ENCODE data around the gene MYH7B.
A peak's percentile ranks its signal among the peaks of the same experiment; 100 is the strongest.

MYH7B gene

GRCh38 chr20:34955231-34956040 is at the start of gene MYH7B, which contains the start of gene GSS:
TSS of gene MYH7B (plus strand) at chr20:34955868. CDS start at chr20:34978006, 22,138 bp downstream.
TSS of gene GSS (minus strand) at chr20:34955806. CDS start at chr20:34951852, 3,954 bp downstream.
- peak; percentile 75 for DNase-seq

- no peak for DNase-seq
Measured at GRCh38 chr20:34907616-34908469, 47.8 kb upstream of the MYH7B start.

DNA sequence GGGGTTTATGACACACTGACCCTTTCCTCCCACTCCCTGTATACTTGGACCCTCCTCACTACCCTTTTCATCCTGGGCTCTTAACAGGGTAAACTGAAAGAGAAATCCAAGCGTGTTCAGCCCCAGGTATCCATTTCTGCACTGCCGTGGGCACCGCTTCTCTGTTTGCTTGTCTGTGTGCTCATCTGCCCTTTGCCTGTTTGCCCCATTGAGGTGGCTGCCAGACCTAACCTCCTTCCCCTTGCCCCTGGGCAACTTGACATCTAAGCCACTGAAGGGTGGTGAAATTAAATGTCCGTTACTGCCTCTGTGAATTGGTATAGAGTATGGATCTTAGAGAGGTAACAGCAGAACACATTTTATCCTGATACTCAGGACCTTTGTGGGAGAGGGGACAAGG is 40.5 kb upstream of the MYH7B start:
- DNase-seq: no peak

DNA sequence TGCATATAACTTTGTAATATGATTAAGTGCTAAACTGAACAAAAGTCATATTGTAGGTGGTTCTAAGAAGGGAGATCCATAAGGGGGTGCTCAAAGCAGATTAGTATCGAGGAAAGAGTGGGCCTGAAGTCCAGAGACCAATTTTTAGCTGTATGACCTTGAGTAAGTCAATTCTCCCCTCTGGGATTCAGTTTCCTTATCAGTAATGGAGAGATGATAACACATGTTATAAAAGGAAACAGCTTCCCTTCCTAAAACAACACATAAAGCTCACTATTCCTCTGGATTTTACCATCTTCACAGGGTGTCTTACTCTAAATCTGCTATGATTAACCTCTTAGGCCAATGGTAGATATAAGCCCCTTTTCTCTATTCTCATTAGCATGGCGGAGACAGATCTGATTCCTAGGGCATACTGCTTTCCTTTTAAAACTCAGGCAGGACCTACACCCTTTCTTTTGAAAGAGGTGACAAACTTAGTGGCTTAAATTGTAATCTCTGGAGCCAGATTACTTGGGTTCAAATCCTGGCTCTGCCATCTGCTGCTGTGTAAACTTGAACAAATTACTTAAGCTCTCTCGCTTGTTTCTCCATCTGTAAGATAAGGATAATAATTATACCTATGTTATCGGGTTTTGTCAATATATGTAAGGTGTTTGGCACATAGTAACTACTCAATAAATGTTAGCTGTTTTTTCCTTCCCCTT is 39.8 kb upstream of the MYH7B start:
- DNase-seq: no peak

DNA sequence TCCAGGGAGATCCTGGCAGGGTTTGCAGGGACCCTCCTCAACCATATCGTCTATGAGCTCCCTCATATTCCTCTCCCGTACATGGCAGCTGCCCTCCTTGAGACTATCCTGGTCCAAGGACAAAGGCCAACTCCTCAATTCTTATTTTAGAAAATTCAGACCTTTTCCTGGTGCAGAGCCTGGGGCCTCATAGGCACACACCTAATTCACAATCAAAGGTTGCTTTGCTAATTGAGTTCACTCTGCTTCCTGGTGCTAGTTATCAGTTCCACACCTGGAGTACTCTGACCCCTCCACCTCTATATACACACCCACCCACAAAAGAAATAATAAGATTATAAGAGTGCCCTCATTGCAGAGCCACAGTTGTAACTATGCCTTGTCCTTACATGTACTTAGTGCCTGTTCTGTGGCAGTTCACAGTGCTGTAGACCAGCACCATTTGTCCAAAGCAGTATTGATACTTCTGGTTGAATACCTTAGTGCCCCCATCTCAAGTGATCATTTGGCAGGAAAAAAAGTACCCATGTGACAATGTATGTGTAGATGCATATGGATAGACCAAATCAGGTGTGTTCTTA is 38.8 kb upstream of the MYH7B start:
- no peak for DNase-seq

GRCh38 chr20:34920055-34920454 is 35.6 kb upstream of the MYH7B start:
- DNase-seq: no peak

DNA sequence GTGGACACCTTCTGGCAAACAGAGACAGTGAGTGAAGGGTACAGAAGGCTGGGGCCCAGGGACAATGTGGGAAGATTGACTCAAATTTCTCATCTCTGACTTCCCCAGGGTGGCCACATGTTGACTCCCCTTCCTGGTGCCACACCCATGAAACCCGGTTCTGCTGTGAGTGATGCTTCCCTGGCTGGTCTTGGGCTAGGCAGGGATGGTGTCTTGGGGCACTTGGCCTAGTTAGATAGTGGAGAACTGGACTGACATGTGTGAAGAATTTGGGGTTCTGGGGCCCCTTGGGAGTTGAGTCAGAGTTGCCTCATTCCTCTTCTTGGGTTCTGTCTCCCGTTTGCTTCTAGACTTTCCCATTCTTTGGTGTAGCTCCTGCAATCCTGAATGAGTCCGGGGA is 34.2 kb upstream of the MYH7B start:
- DNase-seq: no peak

DNA sequence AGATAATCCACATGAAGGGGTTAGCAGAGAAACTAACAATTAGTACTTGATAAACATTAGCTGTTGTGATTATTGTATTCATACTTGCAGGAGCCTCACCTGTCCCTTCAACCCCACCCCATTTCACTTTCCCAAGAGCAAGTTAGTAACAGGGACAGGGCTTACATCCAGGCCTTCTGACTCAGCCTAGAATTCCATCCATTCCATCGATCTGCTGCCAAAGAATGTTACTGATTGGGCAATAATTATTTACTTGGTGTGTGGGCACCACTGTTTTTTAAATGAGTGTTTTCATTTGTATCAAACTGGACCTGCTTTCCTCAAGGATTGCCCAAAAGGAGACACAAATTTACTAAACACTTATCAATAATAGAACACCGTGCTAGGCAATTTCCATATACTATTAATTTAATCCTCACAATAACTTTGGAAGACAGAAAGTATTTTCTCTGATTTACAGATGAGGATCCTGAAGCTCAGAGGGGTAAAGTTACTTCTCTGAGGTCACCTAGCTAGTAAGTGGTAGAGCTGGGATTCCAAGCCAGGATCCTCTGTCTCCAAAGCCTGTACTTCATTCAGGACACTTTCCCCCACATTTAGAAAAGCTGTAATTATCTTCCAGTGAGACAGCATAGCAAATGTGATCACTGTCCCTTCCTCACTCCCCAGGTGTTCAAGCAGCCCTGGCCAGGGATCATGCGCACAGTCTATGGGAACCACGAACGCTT is 32.9 kb upstream of the MYH7B start:
- no peak for DNase-seq

DNA sequence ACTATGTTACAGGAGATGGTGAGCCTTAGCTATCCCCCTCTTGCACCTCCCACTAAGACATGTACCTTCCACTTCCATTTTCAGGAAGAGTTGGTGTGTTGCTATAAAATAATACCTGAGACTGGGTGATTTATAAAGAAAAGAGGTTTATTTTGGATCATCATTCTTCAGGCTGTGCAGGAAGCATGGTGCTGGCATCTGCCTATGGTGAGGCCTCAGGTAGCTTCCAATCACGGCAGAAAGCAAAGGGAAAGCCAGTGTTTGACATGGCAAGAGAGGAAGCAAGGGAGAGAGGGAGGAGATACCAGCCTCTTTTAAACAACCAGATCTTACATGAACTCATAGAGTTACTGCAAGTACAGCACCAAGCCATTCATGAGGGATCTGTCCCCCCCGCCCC is 32.3 kb upstream of the MYH7B start:
- no peak for DNase-seq

DNA sequence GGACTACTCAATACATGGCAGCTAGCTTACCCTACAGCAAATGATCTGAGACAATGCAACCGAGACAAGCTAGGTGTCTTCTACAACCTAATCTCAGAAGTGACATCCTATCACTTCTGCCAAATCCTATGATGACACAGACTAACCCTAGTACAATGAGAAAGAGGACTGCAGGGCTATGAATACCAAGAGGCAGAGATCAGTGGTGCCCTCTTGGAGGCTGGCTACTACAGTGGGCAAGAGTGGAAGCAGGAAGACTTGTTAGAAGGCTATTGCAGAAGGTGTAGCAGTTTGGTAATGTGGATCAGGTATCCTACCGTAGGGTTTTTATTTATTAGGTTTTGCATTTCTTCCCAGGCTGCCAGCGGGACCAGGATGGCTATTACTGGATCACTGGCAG is 30.3 kb upstream of the MYH7B start:
- no peak for DNase-seq

- no peak for DNase-seq
Measured at GRCh38 chr20:34925981-34926380, 29.7 kb upstream of the MYH7B start.

DNA sequence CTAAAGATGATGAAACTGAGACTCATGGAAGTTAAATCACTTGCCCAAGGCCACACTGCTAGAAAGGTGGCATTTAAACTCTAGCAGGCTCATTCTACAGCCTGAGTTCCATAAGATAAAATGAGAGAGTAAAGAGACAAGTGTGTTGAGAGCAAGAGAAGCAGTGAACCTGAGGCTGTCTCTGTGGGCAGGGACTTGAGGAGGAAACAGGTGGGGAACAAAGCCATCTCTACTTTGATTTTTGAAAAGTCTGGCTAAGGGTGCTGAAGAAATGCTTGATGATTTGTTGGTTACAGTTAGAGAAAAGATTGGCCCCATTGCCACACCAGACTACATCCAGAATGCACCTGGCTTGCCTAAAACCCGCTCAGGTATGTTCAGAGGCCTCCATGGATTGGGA is 29.1 kb upstream of the MYH7B start:
- no peak for DNase-seq

DNA sequence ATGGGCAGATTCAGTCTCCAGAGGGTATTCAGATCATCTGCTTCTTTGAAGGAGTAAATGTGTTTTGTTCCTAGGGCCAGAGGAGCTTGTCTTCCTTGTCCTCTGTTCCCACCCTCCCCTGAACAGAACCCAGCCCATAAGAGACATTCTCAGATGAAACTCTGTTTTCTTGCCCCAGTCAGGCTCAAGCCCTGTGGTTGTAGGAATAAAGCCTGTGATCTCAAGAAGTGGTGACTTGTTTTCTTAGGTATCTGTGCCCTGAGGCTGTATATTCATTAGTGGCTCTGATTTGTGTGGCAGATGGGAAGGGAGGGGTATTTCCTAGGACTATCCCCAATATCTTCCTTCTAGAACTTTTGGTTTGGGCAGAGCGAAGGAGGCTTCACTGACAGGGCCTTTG is 27.9 kb upstream of the MYH7B start:
- DNase-seq: no peak

DNA sequence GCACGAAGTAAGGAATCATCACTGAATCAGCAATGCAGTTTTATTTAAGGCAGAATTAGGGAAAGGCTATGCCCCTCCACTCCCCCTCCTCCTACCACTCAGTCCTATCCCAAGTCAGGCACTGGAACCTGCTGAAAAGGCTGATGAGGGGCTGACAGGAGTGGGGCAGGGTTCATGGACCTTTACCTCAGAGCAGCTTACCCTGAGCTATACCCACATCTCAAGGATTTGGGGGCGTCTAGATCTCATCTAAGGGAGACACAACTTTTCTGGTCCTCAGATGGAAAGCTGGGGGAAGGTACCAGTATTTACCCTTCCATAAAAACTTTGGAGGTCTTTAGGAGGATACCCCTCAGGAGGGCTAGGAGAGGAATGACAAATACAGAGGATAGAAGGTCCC is 27.3 kb upstream of the MYH7B start:
- DNase-seq: no peak

DNA sequence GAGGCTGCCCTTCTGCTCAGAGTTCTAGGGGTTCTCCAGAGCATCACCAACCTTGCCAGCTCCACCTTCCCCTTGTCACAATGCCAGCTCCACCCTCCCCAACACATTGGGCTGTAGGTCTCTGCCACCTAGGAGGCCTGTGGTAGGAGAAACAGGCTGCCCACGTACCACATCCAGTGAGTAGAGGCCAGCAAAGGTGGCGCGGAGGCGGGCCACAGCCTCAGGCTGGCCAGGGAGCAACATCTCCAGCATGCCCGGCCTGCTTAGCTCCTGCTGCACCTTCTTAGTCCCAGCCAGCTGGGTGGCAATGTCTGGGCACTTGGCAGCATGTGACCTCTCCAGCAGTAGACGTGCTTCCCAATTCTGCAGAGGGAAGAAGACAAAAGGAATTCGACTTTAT is 23.9 kb upstream of the MYH7B start:
- no peak for DNase-seq

- no peak for DNase-seq
Measured at GRCh38 chr20:34938466-34939163, 17.1 kb upstream of the MYH7B start.

DNA sequence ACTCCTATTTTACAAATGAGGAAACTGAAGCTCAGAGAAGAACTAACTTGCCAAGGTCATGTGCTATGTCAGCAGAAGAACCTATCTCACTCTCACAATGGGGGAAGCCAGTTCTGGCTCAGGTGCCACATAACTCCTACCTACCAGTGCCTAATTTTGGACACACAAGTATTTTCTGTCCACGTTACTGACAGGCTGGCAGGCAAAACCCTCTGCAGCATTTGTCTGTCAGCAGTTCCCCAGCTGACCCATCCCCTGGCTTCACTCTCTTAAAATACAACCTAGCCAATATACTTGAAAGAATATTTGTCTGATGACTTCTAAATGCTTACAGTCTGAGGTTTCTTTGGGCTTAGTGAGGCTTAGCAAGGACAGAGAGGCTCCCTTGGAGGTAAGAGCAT is 15.6 kb upstream of the MYH7B start:
- DNase-seq: no peak

DNA sequence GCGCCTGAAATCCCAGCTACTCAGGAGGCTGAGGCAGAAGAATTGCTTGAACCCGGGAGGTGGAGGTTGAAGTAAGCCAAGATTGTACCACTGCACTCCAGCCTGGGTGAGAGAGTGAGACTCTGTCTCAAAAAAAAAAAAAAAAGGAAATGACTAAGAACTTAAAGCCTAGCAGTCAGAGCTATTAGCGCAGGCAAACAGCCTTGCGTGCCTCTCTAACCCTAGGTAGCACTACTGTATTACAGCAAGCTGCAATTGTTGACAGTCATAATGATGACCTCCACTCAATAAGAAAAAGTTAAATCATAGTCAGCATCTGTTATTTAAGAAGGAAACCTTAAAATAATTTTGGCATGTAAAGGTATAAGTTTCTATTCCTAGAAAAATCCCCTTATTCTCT is 14.4 kb upstream of the MYH7B start:
- no peak for DNase-seq

DNA sequence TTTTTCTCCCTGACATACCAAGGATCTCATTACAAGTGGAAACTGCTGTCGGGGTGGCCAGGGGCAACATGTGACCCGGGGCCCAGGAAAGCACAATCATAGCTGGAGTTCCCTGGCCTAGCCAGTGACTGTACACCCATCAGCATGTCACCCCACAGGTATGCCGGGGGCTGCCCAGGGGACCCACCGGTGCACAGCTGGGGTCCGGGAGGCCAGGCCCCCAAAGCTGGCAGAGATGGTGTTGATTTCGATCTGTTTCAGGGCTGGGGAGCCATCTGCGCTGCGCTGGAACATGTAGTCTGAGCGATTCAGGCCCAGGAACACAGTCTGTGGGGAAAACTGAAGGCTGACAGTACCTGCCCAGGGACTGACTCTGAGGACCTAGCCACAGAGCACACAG is 13.4 kb upstream of the MYH7B start:
- no peak for DNase-seq

GRCh38 chr20:34943808-34944567 is 11.7 kb upstream of the MYH7B start:
- no peak for DNase-seq
